ENCODE data around the gene LINGO3.
"Not testable (repeated sequence)": the region's sequence is repeated elsewhere in the genome, so short reads cannot be mapped to it uniquely, and the experiment has no call there.

The LINGO3 gene

GRCh38 chr19:2303211-2303798 is 4.6 kb downstream of the LINGO3 start:
- no peak for DNase-seq

GRCh38 chr19:2302319-2303210 is 5.4 kb downstream of the LINGO3 start:
- DNase-seq, result no peak

DNA sequence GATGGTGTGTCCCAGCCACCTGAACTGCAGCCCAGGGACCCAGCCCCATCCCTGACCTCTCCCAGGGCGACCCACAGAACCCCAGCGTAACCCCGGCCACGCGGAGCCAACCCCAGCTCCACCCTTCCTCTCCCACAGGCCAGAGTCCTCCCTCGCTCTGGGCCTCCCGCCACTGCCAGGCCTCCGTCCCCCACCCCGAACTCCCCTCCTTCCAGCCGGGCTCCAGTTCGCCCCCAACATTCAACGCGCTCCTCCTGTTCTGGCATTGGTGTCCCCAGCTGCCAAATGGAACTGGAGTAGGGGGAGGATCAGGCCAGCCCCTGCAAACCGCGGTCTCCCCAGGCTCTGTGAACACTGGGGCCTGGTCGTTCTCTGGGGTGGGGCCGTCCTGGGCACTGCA is 7.4 kb downstream of the LINGO3 start:
- no peak for DNase-seq

DNA sequence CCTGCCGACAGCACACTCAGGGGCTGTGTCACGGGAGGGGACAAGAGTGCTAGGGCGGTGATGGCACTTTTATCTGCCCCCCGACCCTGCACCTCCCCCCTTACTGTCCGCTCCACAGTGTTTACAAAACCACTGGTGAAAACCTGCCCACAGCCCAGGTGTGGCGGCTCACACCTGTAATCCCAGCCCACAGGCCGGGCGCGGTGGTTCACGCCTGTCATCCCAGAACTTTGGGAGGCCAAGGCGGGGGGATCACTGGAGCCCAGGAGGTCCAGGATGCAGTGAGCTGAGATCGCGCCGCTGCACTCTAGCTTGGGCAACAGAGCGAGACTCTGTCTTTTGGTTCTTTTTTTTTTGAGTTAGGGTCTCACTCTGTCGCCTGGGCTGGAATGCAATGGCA is 11.8 kb downstream of the LINGO3 start:
- DNase-seq, result no peak

DNA sequence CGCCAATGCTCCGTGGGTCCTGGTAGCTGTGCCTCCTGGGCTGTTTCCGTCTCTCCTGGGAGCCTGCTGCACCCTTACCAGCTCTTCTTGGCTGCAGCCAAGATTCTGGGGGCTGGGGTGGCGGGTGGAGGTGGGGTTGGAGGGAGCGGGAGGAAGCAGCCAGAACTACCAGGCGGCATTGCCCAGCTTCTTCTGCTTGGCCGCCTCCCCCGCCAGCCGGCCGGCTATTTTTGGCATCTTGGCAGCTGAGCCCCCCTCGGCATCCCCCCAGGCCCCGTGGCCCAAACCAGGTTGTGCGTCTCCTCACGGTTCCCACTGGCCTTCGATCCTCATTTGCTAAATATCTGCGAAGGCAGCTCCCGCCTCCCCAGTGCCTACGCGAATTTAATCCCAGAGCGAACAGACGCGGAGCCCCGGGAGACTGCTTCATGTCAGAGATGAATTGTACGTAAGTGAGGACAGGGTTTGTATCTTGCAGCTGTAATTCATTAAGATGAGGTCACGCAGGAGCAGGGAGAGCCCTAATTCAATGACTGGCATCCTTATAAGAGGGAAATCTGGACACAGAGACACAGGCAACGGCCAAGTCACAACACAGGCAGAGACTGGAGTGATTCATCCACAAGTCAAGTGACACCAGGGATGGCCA is 13.1 kb downstream of the LINGO3 start:
- no peak for DNase-seq

GRCh38 chr19:2291185-2291751 is 16.7 kb downstream of the LINGO3 start:
- no peak for DNase-seq

GRCh38 chr19:2290441-2291184 is 17.3 kb downstream of the LINGO3 start:
- no peak for DNase-seq

- no peak for DNase-seq
Observed at GRCh38 chr19:2289714-2290435, 18.1 kb downstream of the LINGO3 start.

- no peak for DNase-seq
Observed at GRCh38 chr19:2288818-2289713, 18.9 kb downstream of the LINGO3 start.

DNA sequence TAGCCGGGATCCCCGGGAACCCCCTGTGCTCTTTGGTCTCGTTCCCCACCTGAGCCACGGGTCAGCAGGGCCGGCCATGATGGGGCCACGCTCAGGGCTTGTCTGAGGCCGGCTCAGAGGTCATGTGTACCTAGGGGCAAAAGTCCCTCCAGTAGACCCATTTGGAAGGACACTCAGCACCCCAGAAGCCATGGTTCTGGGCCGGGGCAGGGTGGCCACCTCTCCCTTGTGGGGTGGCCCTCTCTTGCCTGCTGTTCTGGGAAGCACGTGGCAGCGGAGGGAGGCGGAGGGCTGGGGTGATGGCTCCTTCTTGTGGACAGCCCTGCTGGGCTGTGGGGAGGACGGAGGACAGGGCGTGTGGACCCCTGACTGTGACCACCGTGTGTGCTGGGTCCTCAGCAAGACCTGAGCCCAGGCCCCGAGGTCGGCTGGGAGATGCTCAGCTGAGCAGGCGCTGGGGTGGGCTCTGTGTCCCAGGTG is 19.6 kb downstream of the LINGO3 start:
- DNase-seq, result no peak

DNA sequence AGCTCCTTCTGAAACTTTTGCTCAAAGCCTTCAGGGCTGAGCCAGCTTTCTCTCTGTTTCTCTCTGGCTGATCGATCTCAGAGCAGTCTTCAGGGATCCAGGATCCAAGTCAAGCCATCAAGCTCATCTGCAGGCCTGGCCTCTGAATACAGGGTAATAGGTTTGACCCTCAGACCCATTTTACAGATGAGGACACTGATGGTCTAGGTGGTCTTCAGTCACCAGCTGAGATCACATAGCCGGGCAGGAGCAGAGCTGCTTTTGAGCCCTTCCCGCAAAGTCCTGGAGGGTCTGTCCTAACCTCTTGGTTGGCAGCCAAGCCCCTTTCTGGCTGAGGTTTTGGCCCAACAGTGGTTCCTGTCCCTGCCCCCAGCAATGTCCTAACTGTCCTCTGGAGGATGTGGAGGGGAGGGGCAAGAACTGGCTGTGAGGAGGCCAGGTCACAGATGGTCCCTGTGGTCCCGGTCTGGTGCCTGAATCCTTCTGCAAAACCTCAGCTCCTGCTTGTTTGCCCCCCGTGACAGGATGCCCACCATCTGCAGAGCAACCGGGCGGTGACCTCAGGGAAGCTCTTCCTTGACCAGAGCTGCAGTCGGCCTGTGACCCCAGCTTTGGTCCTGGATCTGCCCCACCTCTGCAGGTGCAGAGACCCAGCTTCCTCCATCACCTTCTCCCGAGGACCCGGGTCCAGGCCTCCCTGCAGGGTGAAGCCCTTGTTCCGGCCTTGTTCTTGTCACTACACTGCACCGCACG is 20.2 kb downstream of the LINGO3 start:
- DNase-seq, result no peak

DNA sequence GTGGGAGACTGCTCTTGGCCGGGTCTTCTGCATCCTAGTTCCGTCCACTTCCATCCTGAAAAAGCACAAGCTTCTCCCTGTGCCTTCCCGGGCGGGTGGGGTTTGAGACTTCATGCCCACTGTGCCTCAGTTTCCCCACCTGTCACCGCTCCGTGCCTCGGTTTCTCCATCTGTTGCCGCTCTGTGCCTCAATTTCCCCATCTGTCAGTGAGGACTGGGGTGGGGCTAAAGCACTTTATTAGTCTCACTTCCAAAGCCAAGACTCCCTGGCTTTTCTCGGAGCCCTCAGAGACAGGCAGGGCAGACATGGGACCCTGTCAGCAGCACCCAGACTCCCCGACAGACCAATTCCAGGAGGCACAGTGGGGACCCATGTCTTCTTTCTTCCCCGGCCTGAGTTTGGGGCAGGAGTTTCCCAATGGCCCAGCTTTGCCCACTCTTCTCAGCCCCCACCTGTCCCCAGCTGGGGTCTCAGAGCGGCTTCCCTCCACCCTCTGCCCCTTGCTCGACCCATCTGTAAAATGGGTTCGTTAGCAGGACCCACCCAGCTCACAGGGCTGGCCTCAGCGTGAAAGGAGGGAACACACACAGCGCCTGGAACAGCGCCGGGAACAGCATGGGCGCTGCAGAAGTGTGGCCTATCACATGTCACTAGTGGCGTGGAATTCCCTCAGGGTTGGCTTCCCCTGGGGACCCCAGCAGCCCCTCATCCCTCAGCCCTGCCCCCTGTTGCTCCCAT is 21.4 kb downstream of the LINGO3 start:
- DNase-seq, result no peak

GRCh38 chr19:2283835-2284507 is 24.0 kb downstream of the LINGO3 start:
- no peak for DNase-seq

DNA sequence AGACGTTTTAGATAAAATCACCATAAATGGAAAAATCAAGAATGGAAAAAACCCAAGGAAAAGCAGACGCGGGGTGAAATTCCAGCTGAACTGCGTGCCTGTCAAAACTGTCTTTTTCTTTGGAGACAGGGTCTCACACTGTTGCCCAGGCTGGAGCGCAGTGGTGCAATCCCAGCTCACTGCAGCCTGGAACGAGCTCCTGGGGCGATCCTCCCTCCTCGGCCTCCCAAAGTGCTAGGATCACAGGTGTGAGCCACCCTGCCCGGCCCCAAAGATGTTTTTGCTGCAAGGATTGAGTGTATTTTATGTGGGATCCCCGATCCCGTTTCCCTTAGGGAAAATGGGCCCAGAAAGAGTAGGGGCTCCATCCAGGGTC is 25.1 kb downstream of the LINGO3 start:
- DNase-seq, result no peak

DNA sequence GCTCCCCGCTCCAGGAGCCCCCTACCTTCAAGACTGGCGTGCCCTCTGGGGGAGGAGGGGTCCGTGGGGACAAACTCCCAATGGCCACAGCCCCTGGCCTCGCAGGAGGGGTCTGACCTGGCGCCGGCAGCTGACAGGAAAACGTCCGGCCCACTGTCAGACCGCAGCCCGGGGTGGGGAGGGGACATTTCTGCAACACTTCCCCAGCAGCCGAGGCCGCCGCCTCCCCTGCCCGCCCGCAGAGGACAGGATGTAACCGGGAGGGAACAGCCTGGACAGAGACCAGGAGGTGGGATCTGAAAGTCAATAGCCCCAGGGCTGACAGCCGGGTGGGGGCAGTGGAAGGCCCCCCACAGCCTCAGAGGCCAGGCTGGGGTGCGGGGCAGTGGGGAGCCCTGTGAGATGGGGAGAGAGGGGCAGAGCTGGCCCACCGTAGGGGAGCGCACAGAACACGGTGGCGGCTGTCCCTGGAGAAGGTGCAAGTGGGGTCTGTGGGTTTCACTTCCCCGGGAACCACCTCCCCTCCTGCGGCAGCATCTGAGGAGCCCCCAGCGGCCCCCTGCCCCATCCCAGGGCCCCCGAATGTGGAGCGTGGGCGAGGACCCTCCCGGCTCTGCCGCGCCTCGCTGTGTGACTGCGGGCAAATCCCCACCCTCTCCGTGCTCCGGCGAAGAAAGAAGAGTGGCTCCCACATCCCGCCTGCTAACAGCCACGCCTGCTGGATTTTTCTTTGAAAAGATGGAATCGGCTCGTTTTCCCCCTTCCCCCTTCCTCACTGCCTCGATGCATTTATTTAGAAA is 25.7 kb downstream of the LINGO3 start, which contains the start of gene PEAK3:
TSS of gene PEAK3 (minus strand) at position 114 of the 800 bp plus-strand sequence. CDS start 1,244 bp downstream, outside the sequence.
- DNase-seq, result no peak

GRCh38 chr19:2281265-2282061 is 26.5 kb downstream of the LINGO3 start:
- not testable (repeated sequence) for DNase-seq

Measured in NCI-H1436 treated with DMSO at 0.1 percent for 48 hours (cell line).